GM19397 (cell line): ENCODE results near the gene SYNE2.
"Not testable (repeated sequence)": the region's sequence is repeated elsewhere in the genome, so short reads cannot be mapped to it uniquely, and the experiment has no call there.

Source experiments
- ATAC-seq: cut with Tn5 transposase; IDR thresholded peaks from one replicate; pipeline ENCODE4 v1.9.1; 2021; ENCODE audit warnings: mild to moderate bottlenecking, moderate library complexity; ENCODE audit not compliant: unreplicated experiment

Gene SYNE2

DNA sequence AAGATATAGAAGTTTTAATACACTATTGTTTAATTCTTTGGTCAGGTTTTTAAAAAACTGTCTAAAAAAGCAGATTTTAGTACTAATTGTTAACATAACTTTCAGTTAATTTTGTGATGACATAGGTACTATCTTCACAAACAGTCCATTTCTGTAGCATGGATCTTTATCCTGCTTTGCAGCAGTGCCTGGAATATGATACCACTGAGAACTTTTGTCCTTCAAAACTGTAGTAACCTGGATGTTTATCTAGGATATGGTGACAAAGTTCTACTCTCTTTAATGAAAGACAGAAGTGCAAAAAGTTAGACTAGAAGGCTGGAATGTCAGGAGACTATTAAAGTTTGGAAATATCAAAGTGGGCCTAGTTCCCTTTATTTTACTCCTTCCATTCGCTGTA is 159.9 kb downstream of the SYNE2 start:
- ATAC-seq = no peak

DNA sequence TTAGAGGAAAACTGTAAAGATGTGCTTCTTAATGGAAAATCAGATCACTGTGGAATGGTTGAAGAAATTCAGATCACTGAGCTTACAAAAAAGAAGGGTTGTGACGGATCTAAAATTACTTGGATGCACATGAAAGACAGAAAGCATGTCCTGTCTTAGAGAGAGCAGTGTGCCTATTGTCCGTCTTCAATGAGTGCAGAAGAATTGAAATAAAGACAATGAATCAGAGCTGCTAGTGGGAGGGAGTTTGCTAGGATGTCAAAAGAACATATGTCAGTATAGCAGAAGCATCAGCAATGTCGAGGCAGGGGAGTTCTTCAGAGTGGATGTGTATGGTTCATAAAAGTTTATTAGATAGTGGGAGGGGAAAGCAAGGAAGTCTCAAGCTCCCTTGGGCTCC is 172.7 kb downstream of the SYNE2 start:
- no peak for ATAC-seq

DNA sequence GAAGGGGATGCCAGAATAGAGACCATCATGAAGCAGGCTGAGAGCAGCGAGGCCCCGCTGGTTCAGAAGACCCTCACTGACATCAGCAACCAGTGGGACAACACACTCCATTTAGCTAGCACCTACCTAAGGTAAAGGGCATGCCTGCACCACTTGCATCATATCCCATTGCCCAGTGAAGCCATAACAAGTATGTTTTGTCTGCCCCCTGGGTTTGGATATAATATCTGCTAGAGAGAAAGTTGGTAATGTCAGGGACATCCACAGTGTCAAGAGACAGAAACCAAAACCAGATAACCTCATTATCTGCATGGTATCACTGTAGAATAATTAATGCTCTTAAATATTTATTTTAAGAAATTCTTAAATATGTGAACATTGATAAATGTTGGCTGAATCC is 173.8 kb downstream of the SYNE2 start:
- ATAC-seq = no peak

GRCh38 chr14:64035143-64035542 is 182.3 kb downstream of the SYNE2 start:
- no peak for ATAC-seq

DNA sequence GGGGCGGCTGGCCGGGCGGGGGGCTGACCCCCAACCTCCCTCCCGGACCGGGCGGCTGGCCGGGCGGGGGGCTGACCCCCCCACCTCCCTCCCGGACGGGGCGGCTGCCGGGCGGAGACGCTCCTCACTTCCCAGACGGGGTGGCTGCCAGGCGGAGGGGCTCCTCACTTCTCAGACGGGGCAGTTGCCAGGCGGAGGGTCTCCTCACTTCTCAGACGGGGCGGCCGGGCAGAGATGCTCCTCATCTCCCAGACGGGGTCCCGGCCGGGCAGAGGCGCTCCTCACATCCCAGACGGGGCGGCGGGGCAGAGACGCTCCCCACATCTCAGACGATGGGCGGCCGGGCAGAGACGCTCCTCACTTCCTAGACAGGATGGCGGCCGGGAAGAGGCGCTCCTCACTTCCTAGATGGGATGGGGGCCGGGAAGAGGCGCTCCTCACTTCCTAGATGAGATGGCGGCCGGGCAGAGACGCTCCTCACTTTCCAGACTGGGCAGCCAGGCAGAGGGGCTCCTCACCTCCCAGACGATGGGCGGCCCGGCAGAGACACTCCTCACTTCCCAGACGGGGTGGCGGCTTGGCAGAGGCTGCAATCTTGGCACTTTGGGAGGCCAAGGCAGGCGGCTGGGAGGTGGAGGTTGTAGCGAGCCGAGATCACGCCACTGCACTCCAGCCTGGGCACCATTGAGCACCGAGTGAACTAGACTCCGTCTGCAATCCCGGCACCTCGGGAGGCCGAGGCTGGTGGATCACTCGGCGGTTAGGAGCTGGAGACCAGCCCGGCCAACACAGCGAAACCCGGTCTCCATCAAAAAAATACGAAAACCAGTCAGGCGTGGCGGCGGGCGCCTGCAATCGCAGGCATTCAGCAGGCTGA is 185.3 kb downstream of the SYNE2 start:
- ATAC-seq = not testable (repeated sequence)

- ATAC-seq = no peak
Measured at GRCh38 chr14:64038841-64039542, 186.2 kb downstream of the SYNE2 start.

DNA sequence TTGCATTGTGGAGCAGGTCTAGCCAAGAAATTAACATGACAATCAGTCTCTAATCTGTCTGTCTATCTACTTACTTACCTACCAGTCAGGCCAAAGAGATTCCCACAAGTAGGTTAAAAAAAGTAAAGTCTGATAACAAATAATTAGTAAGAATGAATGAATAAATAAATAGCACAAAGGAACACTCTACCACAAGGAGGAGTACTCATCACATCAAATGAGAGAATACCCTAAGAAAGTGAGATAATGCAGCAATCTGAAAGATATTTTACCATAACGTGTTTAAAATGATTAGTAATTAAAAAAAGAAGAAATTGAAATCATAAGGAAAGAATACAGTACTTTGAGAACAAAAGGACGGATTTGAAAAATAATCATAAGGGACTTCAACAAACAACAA is 187.2 kb downstream of the SYNE2 start:
- no peak for ATAC-seq

DNA sequence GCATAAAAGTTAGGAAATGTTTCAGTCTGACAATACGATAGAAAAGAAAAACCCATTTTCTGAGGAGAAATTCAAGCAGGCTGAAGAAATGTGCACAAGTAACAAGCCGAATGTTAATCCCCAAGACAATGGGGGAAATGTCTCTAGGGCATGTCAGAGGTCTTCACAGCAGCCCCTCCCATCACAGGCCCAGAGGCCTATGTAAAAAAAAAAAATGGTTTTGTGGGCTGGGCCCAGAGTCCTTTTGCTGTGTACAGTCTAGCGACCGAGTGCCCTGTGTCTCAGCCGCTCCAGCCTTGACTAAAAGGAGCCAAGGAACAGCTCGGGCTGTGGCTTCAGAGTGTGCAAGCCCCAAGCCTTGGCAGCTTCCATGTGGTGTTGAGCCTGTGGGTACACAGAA is 190.5 kb downstream of the SYNE2 start:
- not testable (repeated sequence) for ATAC-seq

GRCh38 chr14:64045091-64045490 is 192.3 kb downstream of the SYNE2 start:
- ATAC-seq = no peak

DNA sequence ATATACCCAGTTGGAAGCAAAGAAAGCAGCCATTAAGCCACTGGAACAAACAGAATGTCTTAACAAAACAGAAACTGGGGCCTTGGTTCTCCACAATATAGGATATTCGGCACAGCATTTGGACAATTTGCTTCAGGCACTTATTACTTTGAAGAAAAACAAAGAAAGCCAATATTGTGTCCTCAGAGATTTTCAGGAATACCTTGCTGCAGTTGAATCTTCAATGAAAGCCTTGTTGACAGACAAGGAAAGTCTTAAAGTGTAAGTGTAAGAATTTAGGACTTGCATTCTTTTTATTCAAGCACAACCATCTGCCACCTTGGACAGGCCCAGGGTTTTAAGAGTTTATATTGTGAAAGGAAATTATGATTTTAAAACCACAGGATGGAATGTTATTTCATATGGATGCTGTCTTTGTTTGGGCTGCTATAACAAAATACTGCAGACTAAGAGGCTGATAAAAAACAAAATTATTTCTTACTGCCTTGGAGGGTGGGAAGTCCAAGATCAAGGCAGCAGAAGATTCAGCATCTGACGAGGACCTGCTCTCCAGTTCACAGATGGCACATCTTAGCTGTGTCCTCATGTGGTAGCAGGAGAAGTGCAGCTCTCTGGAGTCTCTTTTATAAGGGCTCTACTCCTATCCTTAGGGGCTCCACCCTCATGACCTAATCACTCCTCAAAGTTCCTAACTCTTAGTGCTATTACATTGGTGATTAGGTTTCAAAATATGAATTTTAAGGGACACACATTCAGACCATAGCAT is 197.0 kb downstream of the SYNE2 start:
- ATAC-seq = no peak

GRCh38 chr14:64053694-64054669 is 201.2 kb downstream of the SYNE2 start:
- no peak for ATAC-seq

DNA sequence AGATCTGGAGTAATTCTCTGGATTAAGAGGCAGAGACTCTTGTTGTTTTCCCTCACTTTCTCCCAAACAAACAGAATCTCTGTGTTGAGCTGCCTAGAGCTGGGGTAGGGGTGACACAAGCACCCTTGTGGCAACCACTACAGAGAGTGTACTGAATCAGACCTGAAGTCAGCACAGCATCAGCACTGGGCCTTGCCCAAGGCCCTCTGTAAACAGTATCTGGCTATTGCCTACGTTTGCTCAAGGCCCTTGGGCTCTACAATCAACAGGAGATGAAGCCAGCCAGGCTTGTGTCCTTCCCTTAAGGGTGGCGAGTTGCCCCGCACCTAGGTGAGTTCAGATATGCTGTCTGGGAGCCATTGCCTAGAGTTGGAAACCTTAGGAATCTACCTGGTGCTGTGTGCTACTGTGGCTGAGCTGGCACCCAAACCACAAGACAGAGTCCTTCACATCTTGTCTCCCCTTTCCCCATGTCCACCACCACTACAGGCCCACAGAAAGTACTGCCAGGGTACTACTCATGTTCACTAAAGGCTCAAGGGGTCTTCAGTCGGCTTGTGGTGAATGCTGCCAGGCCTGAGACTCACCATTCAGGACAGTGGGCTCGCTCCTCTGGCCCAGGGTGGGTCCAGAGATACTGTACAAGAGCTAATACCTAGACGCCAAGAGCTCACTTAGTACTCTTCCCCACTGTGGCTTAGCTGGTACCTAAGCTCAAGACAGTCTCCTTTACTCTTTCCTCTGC is 206.8 kb downstream of the SYNE2 start:
- no peak for ATAC-seq

GRCh38 chr14:64060199-64060545 is 207.4 kb downstream of the SYNE2 start:
- ATAC-seq = no peak

DNA sequence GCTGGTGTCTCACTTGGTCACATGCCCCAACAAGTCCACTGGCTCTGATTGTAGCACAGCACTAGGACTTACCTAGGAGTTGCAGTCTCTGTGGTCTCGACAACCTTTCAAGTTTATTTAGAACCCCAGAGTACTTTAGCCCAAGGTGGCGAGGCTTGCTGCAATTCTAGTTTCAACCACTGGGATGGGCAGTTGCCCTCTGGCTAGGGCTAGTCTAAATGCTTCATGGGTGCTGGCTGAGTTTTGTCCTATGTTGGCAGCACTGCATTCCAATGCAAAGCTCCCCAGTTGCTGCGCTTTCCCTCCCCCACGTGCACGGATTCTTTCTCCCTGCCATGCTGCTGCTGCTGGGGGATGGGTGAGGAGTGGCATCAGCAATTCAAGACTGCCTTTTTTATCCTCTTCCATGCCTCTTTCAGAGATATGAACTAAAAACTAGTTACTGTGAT is 207.9 kb downstream of the SYNE2 start:
- no peak for ATAC-seq

- ATAC-seq = no peak
Measured at GRCh38 chr14:64061115-64061514, 208.3 kb downstream of the SYNE2 start.

GRCh38 chr14:64061706-64062105 is 208.9 kb downstream of the SYNE2 start:
- ATAC-seq = no peak

- ATAC-seq = no peak
Measured at GRCh38 chr14:64062381-64063115, 209.7 kb downstream of the SYNE2 start.

DNA sequence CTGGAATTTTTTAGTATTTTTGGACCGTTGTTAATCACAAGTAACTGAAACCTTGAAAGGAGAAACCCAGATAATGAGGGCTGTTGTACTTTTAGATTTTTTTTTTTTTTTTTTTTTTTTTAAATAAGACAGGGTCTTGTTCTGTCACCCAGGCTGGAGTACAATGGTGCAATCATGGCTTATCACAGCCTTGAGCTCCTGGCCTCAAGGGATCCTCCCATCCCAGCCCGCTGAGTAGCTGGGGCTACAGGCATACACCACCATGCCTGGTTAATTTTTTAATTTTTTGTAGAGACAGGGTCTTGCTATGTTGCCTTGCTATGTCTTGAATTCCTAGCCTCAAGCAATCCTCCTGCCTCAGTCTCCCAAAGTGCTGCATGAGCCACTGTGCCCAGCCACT is 211.6 kb downstream of the SYNE2 start:
- ATAC-seq = no peak
